Panc1 (cell line): ENCODE measurements around the gene IL36RN.

Source experiments
- CTCF ChIP-seq: fragments of 450-650 bp; IDR thresholded peaks from 2 replicates; pipeline ENCODE4 v1.5.1; 2017; ENCODE audit warnings: mild to moderate bottlenecking
- POLR2AphosphoS5 ChIP-seq: IDR thresholded peaks from 2 replicates; pipeline ENCODE4 v1.6.1; 2012; ENCODE audit warnings: mild to moderate bottlenecking, low read depth, low read length, moderate library complexity

DNA sequence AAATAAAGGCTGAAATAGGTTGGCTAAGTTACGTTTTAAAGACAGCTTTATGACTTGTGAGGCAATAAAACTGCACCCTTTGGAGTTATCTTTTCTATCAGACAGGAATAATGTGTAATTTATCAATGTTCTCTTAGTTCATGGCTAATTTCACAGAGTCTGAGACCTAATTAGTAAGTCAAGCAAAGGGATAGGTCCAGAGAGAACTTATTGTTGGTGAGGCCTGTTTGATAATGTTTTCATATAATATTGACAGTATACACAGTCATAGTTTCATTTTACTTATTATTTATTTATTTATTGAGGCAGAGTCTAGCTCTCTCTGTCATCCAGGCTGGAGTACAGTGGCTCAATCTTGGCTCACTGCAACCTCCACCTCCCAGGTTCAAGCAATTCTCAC is 1.9 kb upstream of the IL36RN start:
- no peak for TF ChIP-seq CTCF
- no peak for TF ChIP-seq POLR2AphosphoS5
